Epithelial cell of prostate (primary cell): ENCODE measurements around the gene ZNRF2.
"Not testable (repeated sequence)": the region's sequence is repeated elsewhere in the genome, so short reads cannot be mapped to it uniquely, and the experiment has no call there.

Experiments used
- DNase-seq: peaks from one replicate; pipeline ENCODE4 v3.0.0-alpha.2; 2011; ENCODE audit warnings: low read depth, low spot score
- H3K27ac ChIP-seq: fragments of 450-650 bp; 2 replicates; pipeline ENCODE4 v1.5.1; 2017; ENCODE audit warnings: mild to moderate bottlenecking

The ZNRF2 gene

GRCh38 chr7:30285536-30286284 is 1.3 kb downstream of the ZNRF2 start:
- H3K27ac ChIP-seq = peak overlapping the region; percentile 91
- no peak for DNase-seq

- H3K27ac ChIP-seq = peak overlapping the region; percentile 91
Observed at GRCh38 chr7:30286749-30287148, 2.4 kb downstream of the ZNRF2 start.

GRCh38 chr7:30287625-30288024 is 3.2 kb downstream of the ZNRF2 start:
- peak overlapping the region; percentile 10 for H3K27ac ChIP-seq

More at GRCh38 chr7:30286749-30287148, 2.4 kb downstream of the ZNRF2 start:
- DNase-seq = no peak

GRCh38 chr7:30289634-30290033 is 5.2 kb downstream of the ZNRF2 start:
- not testable (repeated sequence) for DNase-seq
- H3K27ac ChIP-seq = peak overlapping the region; percentile 34

More at GRCh38 chr7:30287625-30288024, 3.2 kb downstream of the ZNRF2 start:
- DNase-seq = not testable (repeated sequence)

GRCh38 chr7:30290317-30290716 is 5.9 kb downstream of the ZNRF2 start:
- peak overlapping the region; percentile 34 for H3K27ac ChIP-seq
- not testable (repeated sequence) for DNase-seq

GRCh38 chr7:30292416-30293038 is 8.1 kb downstream of the ZNRF2 start:
- H3K27ac ChIP-seq, DNase-seq: not testable (repeated sequence)

GRCh38 chr7:30296304-30296703 is 11.9 kb downstream of the ZNRF2 start:
- not testable (repeated sequence) for H3K27ac ChIP-seq, DNase-seq

GRCh38 chr7:30297499-30297898 is 13.1 kb downstream of the ZNRF2 start:
- not testable (repeated sequence) for H3K27ac ChIP-seq, DNase-seq

GRCh38 chr7:30298409-30298808 is 14.0 kb downstream of the ZNRF2 start:
- not testable (repeated sequence) for H3K27ac ChIP-seq, DNase-seq

GRCh38 chr7:30301751-30302150 is 17.4 kb downstream of the ZNRF2 start:
- peak; percentile 45 for DNase-seq
- H3K27ac ChIP-seq = peak overlapping the region; percentile 59

- no peak overlapping the region for H3K27ac ChIP-seq
- DNase-seq = no peak
Observed at GRCh38 chr7:30302656-30303311, 18.4 kb downstream of the ZNRF2 start.

- no peak overlapping the region for H3K27ac ChIP-seq
- DNase-seq = no peak
Observed at GRCh38 chr7:30303312-30304039, 19.1 kb downstream of the ZNRF2 start.

GRCh38 chr7:30304177-30304884 is 19.9 kb downstream of the ZNRF2 start:
- no peak for DNase-seq

GRCh38 chr7:30306976-30307375 is 22.6 kb downstream of the ZNRF2 start:
- H3K27ac ChIP-seq = no peak overlapping the region
- no peak for DNase-seq

More at GRCh38 chr7:30304177-30304884, 19.9 kb downstream of the ZNRF2 start:
- H3K27ac ChIP-seq = no peak overlapping the region

GRCh38 chr7:30308389-30308788 is 24.0 kb downstream of the ZNRF2 start:
- H3K27ac ChIP-seq = no peak overlapping the region
- DNase-seq = no peak

GRCh38 chr7:30309302-30309701 is 24.9 kb downstream of the ZNRF2 start:
- no peak for DNase-seq
- H3K27ac ChIP-seq = no peak overlapping the region

GRCh38 chr7:30309842-30310435 is 25.5 kb downstream of the ZNRF2 start:
- DNase-seq = no peak
- no peak overlapping the region for H3K27ac ChIP-seq

GRCh38 chr7:30310674-30311362 is 26.4 kb downstream of the ZNRF2 start:
- no peak overlapping the region for H3K27ac ChIP-seq
- no peak for DNase-seq

GRCh38 chr7:30312178-30312577 is 27.8 kb downstream of the ZNRF2 start:
- no peak for DNase-seq
- H3K27ac ChIP-seq = no peak overlapping the region
